Activated CD8-positive, alpha-beta memory T cell treated with anti-CD3 and anti-CD28 coated beads for 24 hours (primary cell): ENCODE measurements around the gene PANK2.
"Not testable (repeated sequence)": the region's sequence is repeated elsewhere in the genome, so short reads cannot be mapped to it uniquely, and the experiment has no call there.

Experiments
- DNase-seq: peaks from one replicate; pipeline ENCODE4 v3.0.0-alpha.2; 2020

PANK2 gene

DNA sequence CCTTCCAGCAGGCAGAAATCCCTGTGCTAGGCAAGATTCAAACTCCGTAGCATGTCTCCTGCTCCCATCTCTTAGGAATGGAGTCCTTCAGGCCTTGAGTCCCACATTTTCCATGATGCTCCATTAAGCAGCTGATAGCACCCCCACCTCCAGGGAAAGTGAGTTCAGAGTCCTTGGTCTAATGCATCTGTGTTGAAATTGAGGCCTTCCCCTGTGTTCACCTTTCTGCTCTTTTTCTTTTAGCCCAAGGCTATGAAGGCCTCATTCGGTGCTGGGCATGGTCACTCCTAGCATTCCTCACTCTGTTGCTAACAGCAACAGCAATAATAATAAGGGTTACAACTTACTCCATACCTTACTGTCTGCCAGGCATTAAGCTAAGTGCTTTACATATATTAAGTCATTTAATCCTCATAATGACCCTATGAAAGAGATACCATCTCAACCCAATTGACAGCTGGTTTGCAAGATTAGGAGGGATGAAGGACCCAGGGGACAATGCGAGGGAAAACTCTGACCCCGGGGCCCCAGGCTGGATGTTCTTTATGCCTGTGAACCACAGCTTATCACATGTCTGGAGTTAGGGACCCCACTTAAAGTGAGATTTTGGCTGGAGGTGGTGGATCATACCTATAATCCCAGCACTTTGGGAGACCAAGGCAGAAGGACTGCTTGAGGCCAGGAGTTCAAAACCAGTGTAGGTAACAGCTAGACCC, 17.5 kb upstream of the PANK2 start:
- DNase-seq: no peak

- DNase-seq: no peak
These were observed 15.7 kb upstream of the PANK2 start for GRCh38 chr20:3873507-3873906.

- no peak for DNase-seq
These were observed 14.9 kb upstream of the PANK2 start for GRCh38 chr20:3874194-3874844.

DNA sequence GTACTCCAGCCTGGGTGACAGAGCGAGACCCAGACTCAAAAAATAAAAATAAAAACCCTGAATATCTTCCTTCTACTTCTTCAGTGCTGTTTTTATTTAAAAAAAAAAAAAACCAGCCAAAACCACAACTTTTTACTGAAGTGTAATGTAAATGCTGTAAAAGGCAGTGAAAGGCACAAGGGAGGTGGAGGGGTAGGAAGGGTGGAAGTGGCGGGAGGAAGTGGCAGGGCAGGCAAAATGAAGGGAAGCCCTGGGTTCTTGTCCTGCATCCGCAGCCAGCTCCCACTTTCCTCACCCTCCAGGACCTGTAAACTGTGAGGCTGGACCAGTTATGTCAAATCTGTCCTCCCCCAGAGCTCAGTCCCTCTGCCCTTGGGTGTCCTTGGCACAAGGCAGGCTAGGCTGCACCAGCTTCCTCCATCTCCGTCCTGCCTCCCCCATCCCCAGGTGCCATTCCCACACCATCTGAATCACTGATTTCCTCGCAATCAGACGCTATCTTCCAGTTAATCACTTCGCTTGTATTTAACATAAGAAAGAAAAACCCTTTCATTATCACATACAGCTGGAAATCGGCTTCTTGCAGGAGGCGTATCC, 13.7 kb upstream of the PANK2 start:
- DNase-seq: no peak

- no peak for DNase-seq
These were observed 13.2 kb upstream of the PANK2 start for GRCh38 chr20:3876000-3876399.

GRCh38 chr20:3876676-3877075, 12.5 kb upstream of the PANK2 start:
- DNase-seq: no peak

- DNase-seq: not testable (repeated sequence)
These were observed 10.3 kb upstream of the PANK2 start for GRCh38 chr20:3878921-3879274.

GRCh38 chr20:3885715-3886114, 3.5 kb upstream of the PANK2 start:
- no peak for DNase-seq

DNA sequence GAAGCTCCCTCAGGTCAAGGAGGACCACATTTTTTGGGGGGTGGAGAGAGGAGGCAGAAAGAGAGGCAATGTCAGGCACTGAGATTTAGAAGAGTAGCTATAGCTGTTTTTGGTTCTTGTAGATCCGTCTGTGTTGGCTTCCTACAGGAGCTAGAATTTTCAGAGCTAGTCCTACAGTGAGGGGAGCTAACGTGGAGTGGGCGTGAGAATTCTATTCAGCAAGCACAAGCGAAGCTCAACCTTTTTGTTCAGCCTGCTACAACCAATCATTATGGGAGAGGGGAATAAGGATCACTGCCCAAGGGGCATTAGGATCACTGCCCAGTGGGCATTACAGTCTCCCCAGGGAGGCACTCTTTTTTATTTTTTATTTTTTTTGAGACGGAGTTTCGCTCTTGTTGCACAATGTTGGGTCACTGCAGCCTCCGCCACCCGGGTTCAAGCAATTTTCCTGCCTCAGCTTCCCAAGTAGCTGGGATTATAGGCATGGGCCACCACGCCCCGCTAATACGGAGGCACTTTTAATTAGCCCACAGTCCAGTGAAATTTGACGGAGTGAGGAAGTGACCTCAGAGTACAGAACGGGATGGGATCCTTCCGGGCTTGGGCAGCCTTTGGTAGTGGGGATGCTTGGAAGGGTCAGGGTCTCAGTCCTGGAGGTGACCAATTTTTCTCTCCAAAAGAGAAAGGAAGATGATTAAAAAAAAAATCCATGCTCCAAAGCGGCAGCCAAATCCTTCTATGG, 1.1 kb upstream of the PANK2 start:
- DNase-seq: no peak

DNA sequence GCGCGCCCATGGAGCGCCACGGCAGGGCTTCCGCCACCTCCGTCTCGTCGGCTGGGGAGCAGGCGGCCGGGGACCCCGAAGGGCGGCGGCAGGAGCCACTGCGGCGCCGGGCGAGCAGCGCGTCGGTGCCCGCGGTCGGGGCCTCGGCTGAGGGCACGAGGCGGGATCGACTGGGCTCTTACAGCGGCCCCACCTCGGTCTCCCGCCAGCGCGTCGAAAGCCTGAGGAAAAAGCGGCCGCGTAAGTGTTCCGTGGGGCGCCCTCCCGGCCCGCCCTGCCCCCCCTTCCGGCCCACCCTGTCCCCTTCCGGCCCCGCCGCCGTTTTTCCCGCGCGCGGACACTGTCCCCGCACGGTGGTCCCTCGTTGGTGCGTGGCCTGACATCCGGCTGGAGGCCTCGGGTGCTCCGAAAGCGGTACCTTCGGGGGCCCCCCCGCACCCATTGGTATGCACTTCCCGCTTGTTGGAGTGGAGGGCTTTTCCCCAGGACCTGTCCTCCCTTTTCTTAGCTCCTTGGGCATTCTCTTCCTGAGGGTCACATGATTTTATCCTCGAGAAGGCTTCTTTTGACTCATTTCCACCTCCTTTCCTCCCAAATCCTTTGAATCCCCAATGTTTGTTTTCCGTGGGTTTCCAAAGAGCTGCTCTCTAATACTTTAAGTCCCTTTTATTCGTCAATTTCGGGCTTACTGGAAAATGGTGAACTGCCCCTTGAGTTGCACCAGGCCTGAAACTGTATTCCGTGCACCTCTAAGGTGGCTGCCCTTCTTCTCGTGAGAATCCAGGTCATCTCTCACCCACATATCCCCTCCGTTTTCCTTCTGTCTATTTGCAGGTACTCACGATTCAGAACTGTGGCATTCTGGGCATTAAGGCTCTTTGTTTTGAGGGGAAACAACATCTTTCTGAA, 556 bp downstream of the PANK2 start:
- DNase-seq: peak; percentile 79

GRCh38 chr20:3890398-3890751, 1.2 kb downstream of the PANK2 start:
- DNase-seq: no peak

- no peak for DNase-seq
These were observed 2.1 kb downstream of the PANK2 start for GRCh38 chr20:3890999-3891929.

DNA sequence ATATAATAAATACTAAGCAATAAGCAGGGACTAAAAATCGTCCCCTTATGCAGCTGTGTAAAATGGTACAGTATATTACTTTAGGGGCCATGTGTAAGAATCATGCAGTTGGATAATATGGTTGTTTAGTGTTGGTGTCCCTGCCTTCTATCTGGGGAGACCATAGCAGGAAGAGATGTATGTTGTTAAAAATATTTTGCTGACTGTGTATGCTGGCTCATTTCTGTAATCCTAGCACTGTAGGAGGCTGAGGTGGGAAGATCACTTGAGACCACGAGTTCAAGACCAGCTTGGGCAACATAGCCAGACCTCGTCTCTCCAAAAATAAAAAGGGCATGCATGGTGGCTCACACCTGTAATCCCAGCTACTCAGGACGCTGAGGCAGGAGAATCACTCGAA, 5.6 kb downstream of the PANK2 start:
- DNase-seq: no peak

- no peak for DNase-seq
These were observed 7.1 kb downstream of the PANK2 start for GRCh38 chr20:3896302-3896701.

- no peak for DNase-seq
These were observed 7.8 kb downstream of the PANK2 start for GRCh38 chr20:3896853-3897583.

DNA sequence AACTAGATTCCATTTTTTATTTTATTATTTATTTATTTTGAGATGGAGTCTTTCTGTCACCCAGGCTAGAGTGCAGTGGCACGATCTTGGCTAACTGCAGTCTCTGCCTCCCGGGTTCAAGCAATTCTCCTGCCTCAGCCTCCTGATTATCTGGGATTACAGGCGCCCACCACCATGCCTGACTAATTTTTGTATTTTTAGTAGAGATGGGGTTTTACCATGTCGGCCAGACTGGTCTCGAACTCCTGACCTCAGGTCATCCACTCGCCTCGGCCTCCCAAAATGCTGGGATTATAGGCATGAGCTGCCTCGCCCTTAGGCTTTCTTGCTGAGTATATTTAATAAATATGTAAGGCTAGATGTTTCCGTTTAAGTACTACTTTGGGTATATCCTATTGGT, 9.0 kb downstream of the PANK2 start:
- not testable (repeated sequence) for DNase-seq

DNA sequence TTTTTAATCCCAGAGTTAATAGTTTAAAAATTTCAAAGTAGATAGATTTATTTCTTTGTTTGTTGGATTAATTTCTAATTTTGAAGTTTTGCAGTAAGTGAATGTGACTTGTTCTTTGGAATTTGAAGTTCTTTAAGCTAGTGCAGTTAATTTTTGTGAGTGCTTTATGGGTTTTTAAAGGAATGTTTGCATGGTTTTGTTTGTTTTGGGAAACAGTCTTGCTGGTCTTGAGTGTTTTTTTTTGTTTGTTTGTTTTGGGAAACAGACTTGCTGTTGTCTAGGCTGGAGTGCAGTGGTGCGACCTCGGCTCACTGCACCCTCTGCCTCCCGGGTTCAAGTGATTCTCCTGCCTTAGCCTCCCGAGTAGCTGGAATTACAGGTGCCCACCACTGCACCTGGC, 9.5 kb downstream of the PANK2 start:
- DNase-seq: no peak

DNA sequence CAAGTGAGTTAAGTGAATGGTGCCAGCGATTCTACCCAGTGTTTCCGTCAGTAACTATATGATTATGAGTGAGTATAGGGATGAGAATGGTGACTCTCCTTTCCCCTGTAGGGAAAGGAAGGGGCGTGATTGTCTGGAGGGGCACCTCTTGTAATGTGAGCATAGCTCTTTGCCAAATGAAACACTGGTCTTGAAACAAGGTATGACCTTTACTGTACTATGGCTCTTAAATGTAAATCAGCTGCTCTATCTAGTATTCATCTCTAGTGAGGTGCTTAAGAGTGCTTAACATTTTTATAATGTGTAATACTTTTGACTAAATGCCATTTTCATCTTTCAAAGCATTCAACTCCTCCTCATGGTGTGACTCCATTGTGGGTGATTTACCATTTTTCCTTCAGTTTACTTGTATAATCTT, 11.0 kb downstream of the PANK2 start:
- DNase-seq: no peak

- no peak for DNase-seq
These were observed 12.0 kb downstream of the PANK2 start for GRCh38 chr20:3901028-3901705.
